ENCODE measurements around the gene TECTA. TPM values are rescaled to one million over a fixed set of nuclear protein-coding genes. Genes with fewer than 3 reads are reported as not detected.

The TECTA gene
- total RNA-seq, 3 donors from 2014 or later: 0.20 to 0.82 (median 0.39) TPM

DNA sequence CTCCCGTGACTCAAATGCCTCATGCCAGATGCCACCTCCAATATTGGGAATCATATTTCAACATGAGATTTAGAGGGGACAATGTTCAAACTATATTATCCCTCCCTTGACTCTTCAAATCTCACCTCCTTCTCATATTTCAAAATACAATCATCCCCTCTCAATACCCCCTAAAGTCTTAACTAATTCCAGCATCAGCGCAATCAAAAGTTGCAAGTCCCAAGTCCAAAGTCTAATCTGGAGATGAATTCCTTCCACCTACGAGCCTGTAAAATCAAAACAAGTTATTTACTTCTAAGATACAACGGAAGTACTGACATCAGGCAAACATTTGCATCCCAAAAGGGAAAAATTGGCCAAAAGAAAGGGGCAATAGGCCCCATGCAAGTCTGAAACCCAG lies 124.3 kb downstream of the TECTA start:
- no peak for ATAC-seq
- TF ChIP-seq, protein P1, sequence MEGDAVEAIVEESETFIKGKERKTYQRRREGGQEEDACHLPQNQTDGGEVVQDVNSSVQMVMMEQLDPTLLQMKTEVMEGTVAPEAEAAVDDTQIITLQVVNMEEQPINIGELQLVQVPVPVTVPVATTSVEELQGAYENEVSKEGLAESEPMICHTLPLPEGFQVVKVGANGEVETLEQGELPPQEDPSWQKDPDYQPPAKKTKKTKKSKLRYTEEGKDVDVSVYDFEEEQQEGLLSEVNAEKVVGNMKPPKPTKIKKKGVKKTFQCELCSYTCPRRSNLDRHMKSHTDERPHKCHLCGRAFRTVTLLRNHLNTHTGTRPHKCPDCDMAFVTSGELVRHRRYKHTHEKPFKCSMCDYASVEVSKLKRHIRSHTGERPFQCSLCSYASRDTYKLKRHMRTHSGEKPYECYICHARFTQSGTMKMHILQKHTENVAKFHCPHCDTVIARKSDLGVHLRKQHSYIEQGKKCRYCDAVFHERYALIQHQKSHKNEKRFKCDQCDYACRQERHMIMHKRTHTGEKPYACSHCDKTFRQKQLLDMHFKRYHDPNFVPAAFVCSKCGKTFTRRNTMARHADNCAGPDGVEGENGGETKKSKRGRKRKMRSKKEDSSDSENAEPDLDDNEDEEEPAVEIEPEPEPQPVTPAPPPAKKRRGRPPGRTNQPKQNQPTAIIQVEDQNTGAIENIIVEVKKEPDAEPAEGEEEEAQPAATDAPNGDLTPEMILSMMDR (IDR thresholded peaks at IDR 0.05): no peak
- intact Hi-C loops (cut with DNase I, micrococcal nuclease): no loop called here

DNA sequence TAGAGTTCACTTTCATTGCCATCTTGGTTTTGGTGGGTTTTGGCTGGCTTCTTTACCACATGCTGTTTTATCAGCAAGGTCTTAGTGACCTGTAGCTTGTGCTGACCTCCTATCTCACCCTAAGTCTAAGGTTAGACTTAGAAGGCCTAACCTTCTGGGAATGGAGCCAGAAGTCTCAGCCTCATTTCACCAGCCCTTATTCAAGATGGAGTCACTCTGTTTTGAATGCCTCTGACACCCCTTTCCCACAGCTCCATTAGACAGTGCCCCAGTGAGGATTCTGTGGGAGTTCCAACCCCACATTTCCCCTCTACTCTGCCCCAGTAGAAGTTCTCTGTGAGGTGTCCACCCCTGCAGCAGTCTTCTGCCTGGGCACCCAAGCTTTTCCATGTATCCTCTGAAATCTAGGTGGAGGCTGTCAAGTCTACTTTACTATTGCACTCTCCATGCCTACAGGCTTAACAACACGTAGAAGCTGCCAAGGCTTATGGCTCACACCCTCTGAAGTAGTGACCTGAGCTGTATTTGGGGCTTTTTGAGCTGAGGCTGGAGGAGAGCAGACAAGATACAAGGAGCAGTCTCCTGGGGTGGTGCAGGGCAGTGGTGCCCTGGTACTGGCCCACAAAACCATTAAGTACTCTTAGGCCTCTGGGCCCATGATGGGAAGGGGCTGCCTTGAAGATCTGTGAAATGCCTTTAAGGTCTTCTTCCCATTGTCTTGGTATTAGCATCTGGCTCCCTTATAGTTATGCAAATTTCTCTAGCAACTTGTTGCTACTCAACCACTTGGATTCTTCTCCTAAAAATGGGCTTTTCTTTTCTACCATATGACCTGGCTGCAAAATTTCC lies 125.6 kb downstream of the TECTA start:
- DNase-seq (no peak), ATAC-seq (no peak)
- intact Hi-C loops (cut with DNase I, micrococcal nuclease): no loop called here
- Histone ChIP-seq H3K4me3 (no peak overlapping the region), H3K9me3 (no peaks in the 10 kb centered on the region), H3K36me3 (ENCODE audit: low read depth) (no peaks in the 10 kb centered on the region), H3K4me1 (ENCODE audit: low read depth) (no peaks in the 10 kb centered on the region)
- TF ChIP-seq, protein P1 (IDR thresholded peaks at IDR 0.05): no peak

More for the DNA sequence above, 124.3 kb downstream of the TECTA start:
- H3K4me1 ChIP-seq (ENCODE audit: low read depth): no peaks in the 10 kb centered on the region
- DNase-seq: no peak
- no peaks in the 10 kb centered on the region for H3K9me3 ChIP-seq
- H3K4me3 ChIP-seq: no peak overlapping the region
- H3K36me3 ChIP-seq (ENCODE audit: low read depth): no peaks in the 10 kb centered on the region

DNA sequence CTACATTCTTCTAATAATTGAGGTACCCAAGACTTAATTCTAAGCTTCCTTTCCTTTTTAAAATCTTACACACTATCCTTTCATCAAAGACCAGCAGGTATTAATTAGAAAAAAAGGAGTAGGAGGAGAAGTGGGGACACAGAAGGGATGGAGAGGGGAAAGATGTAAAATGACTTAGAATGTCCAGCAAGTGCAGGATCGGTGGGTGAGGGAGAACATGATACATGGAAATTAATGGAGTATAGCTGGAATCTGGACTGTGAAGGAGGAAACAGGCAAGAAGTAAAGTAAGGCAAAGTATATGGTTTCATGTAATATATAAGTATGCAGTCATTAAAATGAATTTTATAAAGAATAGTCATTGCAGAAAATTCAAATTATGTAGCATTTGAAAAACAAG lies 127.8 kb downstream of the TECTA start:
- Histone ChIP-seq H3K9me3 (no peaks in the 10 kb centered on the region), H3K36me3 (ENCODE audit: low read depth) (no peaks in the 10 kb centered on the region), H3K4me1 (ENCODE audit: low read depth) (no peaks in the 10 kb centered on the region), H3K4me3 (no peak overlapping the region)
- TF ChIP-seq, protein P1 (IDR thresholded peaks at IDR 0.05): no peak
- DNase-seq (no peak), ATAC-seq (no peak)
- intact Hi-C loops (cut with DNase I, micrococcal nuclease): no loop called here

DNA sequence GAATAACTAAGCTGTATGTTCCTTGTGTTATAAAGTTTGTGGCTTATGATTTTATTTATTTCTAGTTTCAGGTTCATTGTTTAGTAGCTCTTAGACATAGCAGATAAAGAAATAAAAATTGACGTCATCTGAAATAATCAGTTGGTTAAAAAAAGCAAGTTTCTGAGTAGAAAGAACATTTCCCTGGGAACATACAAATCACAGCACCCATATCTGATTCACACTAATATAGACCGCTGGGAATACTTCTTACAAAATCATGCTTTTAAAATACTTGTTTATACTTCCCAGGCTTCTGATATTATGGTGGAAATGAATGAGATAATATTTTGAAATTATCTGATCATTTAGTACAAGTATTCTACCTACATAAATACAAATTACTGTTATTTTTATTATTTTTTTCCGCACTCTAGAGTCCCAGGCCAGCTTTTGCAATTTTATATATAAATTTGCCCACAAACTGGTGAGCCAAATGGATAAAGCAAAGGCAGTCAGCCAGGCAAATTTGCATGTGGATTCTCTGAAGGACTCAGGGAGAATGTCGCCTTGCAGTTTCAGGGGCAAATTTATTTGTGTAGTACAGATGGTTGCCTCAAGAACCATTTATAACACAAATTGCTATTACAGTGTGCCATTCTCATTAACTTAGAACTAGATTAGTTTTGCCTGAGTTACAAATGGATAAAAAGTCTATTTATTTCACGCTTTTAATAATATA lies 128.6 kb downstream of the TECTA start:
- no peak overlapping the region for H3K4me3 ChIP-seq
- ATAC-seq: no peak
- intact Hi-C loops (cut with DNase I, micrococcal nuclease): no loop called here
- TF ChIP-seq, protein P1 (IDR thresholded peaks at IDR 0.05): no peak
- H3K4me1 ChIP-seq (ENCODE audit: low read depth): no peaks in the 10 kb centered on the region
- no peaks in the 10 kb centered on the region for H3K36me3 ChIP-seq (ENCODE audit: low read depth)
- DNase-seq: no peak
- no peaks in the 10 kb centered on the region for H3K9me3 ChIP-seq

DNA sequence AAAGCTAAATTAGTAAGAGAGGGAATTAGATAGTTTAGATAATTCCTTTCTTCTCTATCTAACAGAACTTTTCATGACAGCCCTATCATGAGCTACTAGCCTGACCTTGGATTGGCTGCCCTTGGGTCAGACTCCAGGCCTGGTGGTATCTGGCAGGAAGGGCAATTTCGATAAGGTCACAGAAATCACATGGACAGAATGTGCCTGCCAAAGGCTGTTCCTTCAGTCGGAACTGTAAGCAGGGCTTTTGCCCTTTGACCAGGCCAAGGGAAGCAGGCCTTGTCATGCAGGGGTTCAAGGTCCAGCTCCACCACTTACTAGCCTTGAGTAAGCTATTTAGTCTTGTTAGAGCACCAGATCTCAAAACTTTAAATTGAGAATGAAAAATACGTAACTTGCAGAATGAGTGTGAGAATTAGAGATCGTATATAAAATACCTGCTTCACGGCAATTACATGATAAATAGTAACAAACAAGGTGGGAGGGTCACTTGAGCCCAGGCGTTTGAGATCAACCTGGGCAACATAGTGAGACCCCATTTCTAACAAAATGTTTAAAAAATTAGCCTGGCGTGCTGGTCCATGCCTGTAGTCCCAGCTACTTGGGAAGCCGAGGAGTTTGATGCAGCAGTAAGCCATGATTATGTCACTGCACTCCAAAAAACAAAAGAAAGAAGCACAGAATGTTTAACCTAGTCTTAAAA lies 130.7 kb downstream of the TECTA start:
- Histone ChIP-seq H3K4me1 (ENCODE audit: low read depth) (no peaks in the 10 kb centered on the region), H3K4me3 (no peak overlapping the region), H3K9me3 (no peaks in the 10 kb centered on the region), H3K36me3 (ENCODE audit: low read depth) (no peaks in the 10 kb centered on the region)
- DNase-seq: peak in 1 of 3 donors; percentile 24
- peak; percentile 87 for ATAC-seq
- TF ChIP-seq, protein P1 (IDR thresholded peaks at IDR 0.05): no peak
- intact Hi-C loops (cut with DNase I, micrococcal nuclease): no loop called here
